ENCODE data around the gene GATC. TPM values are rescaled to one million over a fixed set of nuclear protein-coding genes. Genes with fewer than 3 reads are reported as not detected.

GATC gene
- total and polyA plus RNA-seq, 2 of the 4 experiments (the other 2 are of a cell fraction): 8.7 to 16.5 TPM

DNA sequence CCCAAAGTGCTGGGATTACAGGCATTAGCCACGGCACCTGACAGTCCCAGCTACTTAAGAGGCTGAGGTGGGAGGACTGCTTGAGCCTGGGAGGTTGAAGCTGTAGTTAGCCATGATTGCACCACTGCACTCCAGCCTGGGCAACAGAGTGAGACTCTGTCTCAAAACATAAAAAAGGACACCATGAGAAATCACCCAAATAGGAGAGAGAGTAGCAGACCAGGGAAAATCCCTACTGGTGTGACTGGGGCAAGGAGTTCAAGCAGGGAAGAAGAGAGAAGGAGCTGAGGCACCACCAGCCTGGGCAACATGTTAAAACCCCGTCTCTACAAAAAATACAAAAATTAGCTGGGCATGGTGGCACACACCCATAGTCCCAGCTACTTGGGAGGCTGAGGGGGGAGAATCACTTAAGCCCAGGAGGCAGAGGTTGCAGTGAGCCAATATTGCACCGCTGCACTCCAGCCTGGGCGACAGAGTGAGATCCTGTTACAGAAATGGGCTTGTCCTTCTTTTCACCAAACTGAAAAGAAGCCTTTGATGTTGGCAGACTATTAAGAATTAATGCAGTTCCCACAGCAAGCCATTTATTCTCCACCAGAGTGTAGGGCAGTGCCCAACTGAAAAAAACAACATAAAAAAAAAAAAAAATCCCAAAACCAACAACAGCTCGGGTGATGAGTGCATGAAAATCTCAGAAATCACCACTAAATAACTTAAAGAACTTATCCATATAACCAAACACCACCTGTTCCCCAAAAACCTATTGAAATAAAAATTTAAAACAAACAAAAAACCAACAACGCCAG, 27.8 kb downstream of the GATC start:
- Histone ChIP-seq H2BK15ac (ENCODE audit: low read depth, low read length) (no peak overlapping the region), H3K4me2 (ENCODE audit: low read depth, low read length) (no peak overlapping the region; the same call in 1 of the 2 replicates), H3K9me1 (ENCODE audit: insufficient read depth, low read length) (peaks cover 4% of the 10 kb centered on the region; the same call in 1 of the 2 replicates), H3K9ac (ENCODE audit: low read depth, low read length) (no peak overlapping the region), H3K18ac (ENCODE audit: low read depth, low read length) (no peak overlapping the region), H3K36me3 (ENCODE audit: control insufficient read depth, insufficient read depth, low read length) (no peaks in the 10 kb centered on the region), H3K56ac (ENCODE audit: extremely low read depth, insufficient read depth, low read length) (no peak overlapping the region), H4K91ac (ENCODE audit: insufficient read depth, low read depth, low read length) (no peak overlapping the region; the same call in 1 of the 2 replicates), H4K5ac (ENCODE audit: low read depth, low read length) (no peak overlapping the region), H3K14ac (replicated peaks; ENCODE audit: low read depth, low read length) (no peak overlapping the region), H3K4ac (ENCODE audit: low read depth, low read length) (no peak overlapping the region), H2AK9ac (replicated peaks; ENCODE audit: low read depth, low read length, poor library complexity) (no peak overlapping the region), H4K8ac (ENCODE audit: low read depth in 2 of 2, low read length in 2 of 2) (peak overlapping the region in 1 of 2 experiments; percentile 47; a peak in 2 of 4 replicates), H3K23ac (ENCODE audit: low read depth, low read length) (no peak overlapping the region), H2AFZ (replicated peaks; ENCODE audit: low read length, poor library complexity) (no peak overlapping the region), H3K27ac (ENCODE audit: insufficient read depth, low read length) (no peak overlapping the region), H2BK120ac (ENCODE audit: low read depth, low read length) (no peak overlapping the region), H4K20me1 (ENCODE audit: insufficient read depth, low read length) (peaks cover 3% of the 10 kb centered on the region; the same call in 1 of the 2 replicates), H2BK20ac (ENCODE audit: low read depth, low read length) (no peak overlapping the region), H2BK5ac (ENCODE audit: low read depth, low read length, poor library complexity, severe bottlenecking) (peak overlapping the region; percentile 53), H3K4me3 (ENCODE audit: insufficient read depth, low read depth, low read length) (no peak overlapping the region), H3K4me1 (ENCODE audit: control insufficient read depth, insufficient read depth, low read length) (peaks cover 4% of the 10 kb centered on the region), H2AK5ac (ENCODE audit: low read depth, low read length) (peak overlapping the region; percentile 4; the same call in 1 of the 2 replicates), H3K9me3 (ENCODE audit: control insufficient read depth, insufficient read depth, low read length) (no peaks in the 10 kb centered on the region), H3K27me3 (ENCODE audit: control insufficient read depth, insufficient read depth, low read length) (no peaks in the 10 kb centered on the region), H3K79me1 (ENCODE audit: low read depth in 1 of 2, low read length in 2 of 2) (peaks cover 19 to 46% of the 10 kb centered on the region in 2 experiments)
- WGBS, 2 experiments (ENCODE audit: extremely low coverage in 2 of 2, insufficient read length in 1 of 2): 80% methylated on average over 3 of the region's 6 CpGs; no CpG with 5 or more reads in 1 of the 2 experiments
- dilution Hi-C loops (cut with HindIII; ENCODE audit: low sequenced_read_pairs, unreplicated experiment) (no loop called here), in situ Hi-C loops (cut with MboI; ENCODE audit: low sequenced_read_pairs) (no loop called here), intact Hi-C loops (cut with micrococcal nuclease) (loop anchor here (2.0 kb wide), 1 partner anchor 21 kb away; no protein-coding TSS in a partner anchor)
- ATAC-seq (ENCODE audit: low read depth): no peak
- ChIA-PET CTCF (no interaction called here), POLR2A (ENCODE audit: unreplicated experiment) (no interaction called here)
- no peak for DNase-seq
- BruUV-seq (replicated peaks): no TSS peak
- no peak for TF ChIP-seq MXI1 (IDR thresholded peaks at IDR 0.05; ENCODE audit: borderline replicate concordance, low read depth, low read length)
- TF ChIP-seq, protein P1, sequence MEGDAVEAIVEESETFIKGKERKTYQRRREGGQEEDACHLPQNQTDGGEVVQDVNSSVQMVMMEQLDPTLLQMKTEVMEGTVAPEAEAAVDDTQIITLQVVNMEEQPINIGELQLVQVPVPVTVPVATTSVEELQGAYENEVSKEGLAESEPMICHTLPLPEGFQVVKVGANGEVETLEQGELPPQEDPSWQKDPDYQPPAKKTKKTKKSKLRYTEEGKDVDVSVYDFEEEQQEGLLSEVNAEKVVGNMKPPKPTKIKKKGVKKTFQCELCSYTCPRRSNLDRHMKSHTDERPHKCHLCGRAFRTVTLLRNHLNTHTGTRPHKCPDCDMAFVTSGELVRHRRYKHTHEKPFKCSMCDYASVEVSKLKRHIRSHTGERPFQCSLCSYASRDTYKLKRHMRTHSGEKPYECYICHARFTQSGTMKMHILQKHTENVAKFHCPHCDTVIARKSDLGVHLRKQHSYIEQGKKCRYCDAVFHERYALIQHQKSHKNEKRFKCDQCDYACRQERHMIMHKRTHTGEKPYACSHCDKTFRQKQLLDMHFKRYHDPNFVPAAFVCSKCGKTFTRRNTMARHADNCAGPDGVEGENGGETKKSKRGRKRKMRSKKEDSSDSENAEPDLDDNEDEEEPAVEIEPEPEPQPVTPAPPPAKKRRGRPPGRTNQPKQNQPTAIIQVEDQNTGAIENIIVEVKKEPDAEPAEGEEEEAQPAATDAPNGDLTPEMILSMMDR (conservative IDR thresholded peaks at IDR 0.05; ENCODE audit: low read depth, low read length): no peak
- no peak for TF ChIP-seq CHD1 (IDR thresholded peaks at IDR 0.05; ENCODE audit: low read depth, low read length)
- TF ChIP-seq, protein P2, sequence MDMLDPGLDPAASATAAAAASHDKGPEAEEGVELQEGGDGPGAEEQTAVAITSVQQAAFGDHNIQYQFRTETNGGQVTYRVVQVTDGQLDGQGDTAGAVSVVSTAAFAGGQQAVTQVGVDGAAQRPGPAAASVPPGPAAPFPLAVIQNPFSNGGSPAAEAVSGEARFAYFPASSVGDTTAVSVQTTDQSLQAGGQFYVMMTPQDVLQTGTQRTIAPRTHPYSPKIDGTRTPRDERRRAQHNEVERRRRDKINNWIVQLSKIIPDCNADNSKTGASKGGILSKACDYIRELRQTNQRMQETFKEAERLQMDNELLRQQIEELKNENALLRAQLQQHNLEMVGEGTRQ (IDR thresholded peaks at IDR 0.05; ENCODE audit: low read depth, low read length): no peak
- TF ChIP-seq CEBPB (IDR thresholded peaks at IDR 0.05; ENCODE audit: low read depth, low read length): no peak
- no peak for TF ChIP-seq BHLHE40 (IDR thresholded peaks at IDR 0.05; ENCODE audit: low read depth, low read length)
- no peak for TF ChIP-seq MAZ (IDR thresholded peaks at IDR 0.05; ENCODE audit: borderline replicate concordance, low read depth, low read length)
- no peak for TF ChIP-seq POLR2A (IDR thresholded peaks at IDR 0.05; ENCODE audit: low read depth, low read length)
- TF ChIP-seq RFX5 (IDR thresholded peaks at IDR 0.05; ENCODE audit: low read depth, low read length): no peak
- TF ChIP-seq NFE2L2 (IDR thresholded peaks at IDR 0.05; ENCODE audit: low read depth, low read length): no peak
- TF ChIP-seq SMC3 (IDR thresholded peaks at IDR 0.05; ENCODE audit: low read depth, low read length): no peak
- TF ChIP-seq FOS (IDR thresholded peaks at IDR 0.05; ENCODE audit: low read depth, low read length): no peak
- TF ChIP-seq MAFK (IDR thresholded peaks at IDR 0.05; ENCODE audit: low read depth, low read length): no peak
- TF ChIP-seq RCOR1 (IDR thresholded peaks at IDR 0.05; ENCODE audit: insufficient replicate concordance, low read length): no peak
